Heart left ventricle (tissue), 16 donors: ENCODE measurements around the gene CAPN2. TPM values are rescaled to one million over a fixed set of nuclear protein-coding genes. Genes with fewer than 3 reads are reported as not detected.

Experiments used
- ATAC-seq, 4 donors: fragments of 200-7000 bp; cut with Tn5 transposase; one replicate each; pipeline ENCODE4 v1.9.1; 2020 to 2022; ENCODE audit warnings: moderate library complexity in 4 of 4, mild to moderate bottlenecking in 3 of 4, moderate number of reproducible peaks in 1 of 4
- DNase-seq, 5 donors: peaks; one replicate each; pipeline ENCODE4 v3.0.0-alpha.2; 2020
- H3K27ac ChIP-seq, 12 donors: fragments of 200-600 bp; sonication (generic) in 4 of 12; one replicate each; pipeline versions ENCODE4 v1.5.0 to v1.8.0; 2016 to 2022; ENCODE audit warnings: mild to moderate bottlenecking in 2 of 12
- H3K27me3 ChIP-seq, 9 donors: fragments of 200-600 bp; sonication (generic) in 2 of 9; one replicate each; pipeline versions ENCODE4 v1.5.1 to v1.8.0; 2016 to 2022; ENCODE audit warnings: mild to moderate bottlenecking in 3 of 9
- H3K36me3 ChIP-seq, 9 donors: fragments of 200-600 bp; sonication (generic) in 2 of 9; one replicate each; pipeline versions ENCODE4 v1.5.0 to v1.8.0; 2018 to 2022; ENCODE audit warnings: mild to moderate bottlenecking in 2 of 9
- H3K4me1 ChIP-seq, 12 donors: fragments of 200-600 bp; sonication (generic) in 4 of 12; one replicate each; pipeline versions ENCODE4 v1.5.0 to v1.8.0; 2016 to 2022; ENCODE audit warnings: mild to moderate bottlenecking in 3 of 12
- H3K4me3 ChIP-seq, 12 donors: fragments of 200-600 bp; sonication (generic) in 4 of 12; one replicate each; pipeline versions ENCODE4 v1.5.0 to v1.8.0; 2017 to 2022; ENCODE audit warnings: mild to moderate bottlenecking in 9 of 12, moderate library complexity in 4 of 12
- H3K9me3 ChIP-seq, 12 donors: fragments of 200-600 bp; sonication (generic) in 4 of 12; one replicate each; pipeline versions ENCODE4 v1.5.0 to v1.8.0; 2016 to 2022; ENCODE audit warnings: mild to moderate bottlenecking in 1 of 12
- POLR2A ChIP-seq, 2 donors: fragments of 450-650 bp; IDR thresholded peaks; one replicate each; pipeline ENCODE4 v1.6.1; 2017; ENCODE audit warnings: antibody characterized with exemption in 2 of 2, mild to moderate bottlenecking in 2 of 2, moderate library complexity in 2 of 2
- WGBS, 4 donors: extraction: QIAGEN DNeasy Blood & Tissue Kit in 2 of 4; methylation state at CpG; one replicate each; pipeline versions ENCODE4 v1.1.5 to v1.1.7; 2013 to 2018; 5-methylcytosine and 5-hydroxymethylcytosine counted together
- intact Hi-C, 10 donors: fragments of 100-400 bp; cut with DNase I; formaldehyde crosslinking; loops; one replicate each; pipeline versions ENCODE4 v1.11.1 to v1.14.2; 2022
- polyA plus RNA-seq, 2 donors: library from polyadenylated mRNA; stranded (reverse); fragments of 200-250 nt; gene quantifications; one replicate each; pipeline ENCODE4 v1.2.3, GENCODE V29; 2013
- total RNA-seq, 9 donors: library from RNA; depleted of rRNA in 2 of 9; stranded (reverse); fragments of >200 nt in 2 of 9; fragmentation: NEBNext Ultra II Directional in 3 of 9; extraction: Animal tissue kit (Norgen Biotek cat#: 25700) in 3 of 9; gene quantifications; one replicate each; pipeline versions ENCODE4 v1.1.0 to v1.2.4, GENCODE V29; 2016 to 2023
- TF ChIP-seq, protein P1 (sequence below), 12 donors: fragments of 200-600 bp; sonication (generic) in 4 of 12; IDR thresholded peaks; one replicate each; pipeline versions ENCODE4 v1.5.0 to v1.8.0; 2018 to 2022; ENCODE audit warnings: antibody characterized with exemption in 12 of 12, mild to moderate bottlenecking in 5 of 12
- donor health status: ischemic (EF 13 %, LVEDD 7.1; RV severe dilation, severe dysfunction).
- donor health status: healthy with polysubstance abuse.
- donor health status: DM: no; HTN: yes; CAD: no.
- donor health status: DM: no; HTN: no; CAD: no.
- donor health status: ischemic (EF 25% LVEDD 6.9; RV normal size, moderate dysfunction).
- donor health status: ischemic (EF 25% LVEDD 5.7; RV mildly dilated, moderate dysfunction).
- donor health status: healthy.
- donor health status: DM: yes; HTN: yes; CAD: no.
- donor health status: ischemic (EF 35%, LVEDD 5.7; RV mildly dilated, moderate dysfunction).
- donor health status: nonischemic (EF 11% LVEDD 7.7; RV severe dilation, severe dysfunction).
- donor health status: DM: yes; HTN: yes; CAD: no.
- donor health status: PGD.
- donor health status: ischemic (EF 29% LVEDD 5.4; RV normal size, mild dysfunction).
- donor health status: nonischemic (EF 23%, LVEDD 6.1; RV moderate dilation, normal function).

CAPN2 gene
- total and polyA plus RNA-seq, 11 donors = 54.4 to 115 (median 81.8) TPM

DNA sequence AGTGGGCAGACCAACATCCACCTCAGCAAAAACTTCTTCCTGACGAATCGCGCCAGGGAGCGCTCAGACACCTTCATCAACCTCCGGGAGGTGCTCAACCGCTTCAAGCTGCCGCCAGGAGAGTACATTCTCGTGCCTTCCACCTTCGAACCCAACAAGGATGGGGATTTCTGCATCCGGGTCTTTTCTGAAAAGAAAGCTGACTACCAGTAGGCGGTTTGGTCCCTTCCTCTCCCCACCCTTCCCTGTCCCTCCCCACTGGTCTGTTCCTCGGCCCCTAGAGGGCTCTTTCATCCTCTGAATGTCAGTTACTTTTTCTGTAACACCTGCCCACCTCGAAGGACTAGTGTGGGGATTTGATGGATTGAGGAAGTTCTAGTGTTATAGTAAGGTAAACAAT is 46.9 kb downstream of the CAPN2 start:
- ATAC-seq = no peak
- DNase-seq = no peak
- WGBS, 4 donors = 88 to 90% (median 89%) methylated on average over 13 of the region's 13 CpGs
- H3K36me3 ChIP-seq = peaks cover 0 to 100% (median 97%) of the 10 kb centered on the region in 9 donors
- H3K4me1 ChIP-seq = peaks cover 0 to 5% (median 0%) of the 10 kb centered on the region in 12 donors
- H3K4me3 ChIP-seq = no peak overlapping the region
- H3K9me3 ChIP-seq = no peaks in the 10 kb centered on the region
- no peak overlapping the region for H3K27ac ChIP-seq
- intact Hi-C loops = no loop called here
- no peaks in the 10 kb centered on the region for H3K27me3 ChIP-seq
- TF ChIP-seq, protein P1, sequence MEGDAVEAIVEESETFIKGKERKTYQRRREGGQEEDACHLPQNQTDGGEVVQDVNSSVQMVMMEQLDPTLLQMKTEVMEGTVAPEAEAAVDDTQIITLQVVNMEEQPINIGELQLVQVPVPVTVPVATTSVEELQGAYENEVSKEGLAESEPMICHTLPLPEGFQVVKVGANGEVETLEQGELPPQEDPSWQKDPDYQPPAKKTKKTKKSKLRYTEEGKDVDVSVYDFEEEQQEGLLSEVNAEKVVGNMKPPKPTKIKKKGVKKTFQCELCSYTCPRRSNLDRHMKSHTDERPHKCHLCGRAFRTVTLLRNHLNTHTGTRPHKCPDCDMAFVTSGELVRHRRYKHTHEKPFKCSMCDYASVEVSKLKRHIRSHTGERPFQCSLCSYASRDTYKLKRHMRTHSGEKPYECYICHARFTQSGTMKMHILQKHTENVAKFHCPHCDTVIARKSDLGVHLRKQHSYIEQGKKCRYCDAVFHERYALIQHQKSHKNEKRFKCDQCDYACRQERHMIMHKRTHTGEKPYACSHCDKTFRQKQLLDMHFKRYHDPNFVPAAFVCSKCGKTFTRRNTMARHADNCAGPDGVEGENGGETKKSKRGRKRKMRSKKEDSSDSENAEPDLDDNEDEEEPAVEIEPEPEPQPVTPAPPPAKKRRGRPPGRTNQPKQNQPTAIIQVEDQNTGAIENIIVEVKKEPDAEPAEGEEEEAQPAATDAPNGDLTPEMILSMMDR (IDR thresholded peaks at IDR 0.05) = no peak
- no peak for TF ChIP-seq POLR2A (IDR thresholded peaks at IDR 0.05)

DNA sequence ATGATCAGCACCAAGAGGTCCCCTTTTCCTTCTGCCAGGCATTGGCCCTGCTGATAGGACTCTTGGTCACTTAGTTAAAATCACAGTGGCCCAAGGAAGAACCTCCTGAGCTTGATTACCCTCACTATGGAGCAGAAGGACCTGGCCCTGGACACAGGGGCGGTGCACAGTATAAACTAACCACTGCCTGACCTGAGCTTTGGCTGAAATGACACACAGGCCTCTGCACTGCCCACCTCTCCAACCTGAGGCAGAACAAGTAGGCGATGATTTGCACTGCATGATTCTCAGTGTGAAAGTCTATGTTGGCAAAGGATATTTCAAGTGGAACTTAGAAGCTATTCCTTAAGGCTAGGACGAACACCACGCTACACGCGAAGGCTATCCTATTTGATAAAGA is 48.5 kb downstream of the CAPN2 start:
- intact Hi-C loops = no loop called here
- Histone ChIP-seq H3K27me3 (no peaks in the 10 kb centered on the region), H3K4me1 (peaks cover 0 to 16% (median 0%) of the 10 kb centered on the region in 12 donors), H3K4me3 (no peak overlapping the region), H3K36me3 (peaks cover 0 to 100% (median 98%) of the 10 kb centered on the region in 9 donors), H3K27ac (no peak overlapping the region), H3K9me3 (no peaks in the 10 kb centered on the region)
- no peak for DNase-seq
- no peak for ATAC-seq
- no peak for TF ChIP-seq POLR2A (IDR thresholded peaks at IDR 0.05)
- TF ChIP-seq, protein P1 (IDR thresholded peaks at IDR 0.05) = no peak
- WGBS, 4 donors = 73 to 84% (median 81%) methylated on average over 5 to 6 of the region's 6 CpGs

DNA sequence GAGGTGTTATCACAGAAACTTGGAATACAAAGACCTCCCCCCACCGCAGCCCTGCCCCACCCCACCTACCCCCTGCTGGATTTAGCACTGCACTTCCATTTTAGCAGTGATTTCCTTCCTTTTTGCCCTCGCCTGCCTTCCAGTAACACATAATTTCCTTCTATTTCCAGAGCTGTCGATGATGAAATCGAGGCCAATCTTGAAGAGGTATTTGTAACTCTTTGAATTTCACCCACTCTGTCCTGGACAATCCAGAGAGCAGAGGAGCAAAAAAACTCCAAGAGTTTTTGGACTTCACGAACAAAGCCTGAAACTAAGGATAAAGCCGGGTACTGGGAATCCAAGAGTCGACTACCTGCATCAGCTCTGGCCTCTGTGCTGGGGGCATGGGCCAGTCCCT is 49.1 kb downstream of the CAPN2 start:
- no peak for DNase-seq
- Histone ChIP-seq H3K27me3 (no peaks in the 10 kb centered on the region), H3K36me3 (peaks cover 0 to 100% (median 98%) of the 10 kb centered on the region in 9 donors), H3K9me3 (no peaks in the 10 kb centered on the region), H3K4me3 (no peak overlapping the region), H3K4me1 (peaks cover 0 to 17% (median 0%) of the 10 kb centered on the region in 12 donors), H3K27ac (no peak overlapping the region)
- TF ChIP-seq, protein P1 (IDR thresholded peaks at IDR 0.05) = no peak
- no peak for TF ChIP-seq POLR2A (IDR thresholded peaks at IDR 0.05)
- WGBS, 4 donors = 65 to 79% (median 71%) methylated on average over 7 of the region's 7 CpGs
- ATAC-seq = no peak
- intact Hi-C loops = no loop called here

DNA sequence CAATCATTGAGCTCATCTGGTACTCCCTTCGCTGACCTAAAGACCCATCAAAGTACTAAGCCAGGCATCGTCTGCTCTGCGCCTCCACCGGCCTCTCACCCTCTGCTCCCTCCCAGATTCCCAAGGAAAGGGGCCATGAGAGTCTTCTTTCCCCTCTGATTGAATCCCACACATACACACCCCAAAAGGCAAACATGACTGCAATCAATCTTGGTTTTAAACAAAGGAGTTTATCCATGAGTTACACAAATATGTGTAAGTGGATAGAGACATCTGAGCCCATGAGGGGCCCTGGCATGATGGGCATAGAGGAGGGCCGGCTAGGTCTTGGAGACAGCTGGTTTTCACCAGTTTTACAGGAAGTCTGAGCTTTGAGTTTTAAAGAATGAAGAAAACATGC is 50.9 kb downstream of the CAPN2 start:
- Histone ChIP-seq H3K27ac (no peak overlapping the region), H3K36me3 (peaks cover 0 to 87% (median 84%) of the 10 kb centered on the region in 9 donors), H3K27me3 (no peaks in the 10 kb centered on the region), H3K4me1 (peaks cover 0 to 17% (median 0%) of the 10 kb centered on the region in 12 donors), H3K4me3 (no peak overlapping the region), H3K9me3 (no peaks in the 10 kb centered on the region)
- no peak for TF ChIP-seq POLR2A (IDR thresholded peaks at IDR 0.05)
- TF ChIP-seq, protein P1 (IDR thresholded peaks at IDR 0.05) = no peak
- WGBS, 4 donors = 93 to 96% (median 95%) methylated on average over 5 of the region's 5 CpGs
- intact Hi-C loops = no loop called here
- ATAC-seq = no peak
- no peak for DNase-seq
